ENCODE results near the gene JUND. TPM values are rescaled to one million over a fixed set of nuclear protein-coding genes. Genes with fewer than 3 reads are reported as not detected.

Gene JUND
- total and polyA plus RNA-seq, 2 of the 8 experiments (the other 6 are each of a cell fraction or from before 2014, with no cell fraction given): 54.0 to 77.5 TPM

DNA sequence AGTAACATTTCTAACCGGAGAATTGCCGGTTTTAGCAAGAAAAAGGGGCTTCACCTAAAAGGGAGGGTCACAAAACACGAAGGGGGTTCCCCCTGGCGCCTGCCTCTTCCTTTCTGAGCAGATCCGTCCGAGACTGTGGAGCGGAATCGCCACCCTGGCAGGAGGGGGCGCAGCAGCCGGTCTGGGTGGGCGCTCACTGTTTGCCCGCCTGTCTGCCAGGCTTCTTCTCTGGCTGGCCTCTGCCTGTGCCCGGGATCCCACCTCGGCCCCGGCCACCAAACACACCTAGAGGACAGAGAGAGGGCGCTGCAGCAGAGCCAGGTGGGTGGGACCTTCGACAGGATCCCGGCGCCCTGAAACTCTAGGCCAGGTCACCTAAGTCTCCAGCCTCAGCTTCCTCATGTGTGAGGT is 25.9 kb upstream of the JUND start:
- Histone ChIP-seq H3K27ac (ENCODE audit: low read depth, low read length) (no peak overlapping the region), H3K9ac (replicated peaks in 1 of 4; ENCODE audit: extremely low read depth in 1 of 4, low read depth in 3 of 4, low read length in 3 of 4) (no peak overlapping the region; a peak in 1 of 7 replicates)
- CTCF ChIA-PET (ENCODE audit: partially characterized antibody): interaction anchor here (0.6 to 2.6 kb wide), 7 partner anchors 10 to 1054 kb away, joined by 3 to 18 read pairs (median 5); partner anchors contain the start of gene LSM4

More for the DNA sequence above, 25.9 kb upstream of the JUND start:
- Histone ChIP-seq H4K5ac (ENCODE audit: insufficient read length, low read depth, low read length) (no peak overlapping the region), H2BK15ac (ENCODE audit: low read length) (no peak overlapping the region), H3K4me1 (replicated peaks in 1 of 4; ENCODE audit: control insufficient read depth in 3 of 4, insufficient read depth in 4 of 4, low read length in 3 of 4) (peaks cover 0 to 25% (median 10%) of the 10 kb centered on the region in 4 experiments; a peak in 6 of 7 replicates), H3K9me3 (ENCODE audit: insufficient read depth in 2 of 2, low read depth in 1 of 2, low read length in 1 of 2) (no peaks in the 10 kb centered on the region), H3K56ac (replicated peaks; ENCODE audit: insufficient read length, low read depth, low read length) (no peak overlapping the region), H3K36me3 (ENCODE audit: control insufficient read depth in 2 of 4, insufficient read depth in 4 of 4, low read length in 3 of 4) (peaks cover 9 to 46% (median 33%) of the 10 kb centered on the region in 4 experiments), H3K14ac (ENCODE audit: insufficient read length) (no peak overlapping the region), H2AK5ac (ENCODE audit: low read depth, low read length) (no peak overlapping the region), H4K8ac (ENCODE audit: extremely low read depth, insufficient read depth, low read length) (peak overlapping the region; percentile 8; the same call in 1 of the 2 replicates), H2BK120ac (replicated peaks; ENCODE audit: low read depth, low read length) (no peak overlapping the region), H3K79me2 (ENCODE audit: control insufficient read depth in 1 of 2, insufficient read depth in 2 of 2, low read length in 2 of 2) (no peaks in the 10 kb centered on the region), H2BK5ac (ENCODE audit: low read depth, low read length) (no peak overlapping the region), H3K18ac (ENCODE audit: extremely low read depth, low read length) (no peak overlapping the region), H3K4ac (replicated peaks; ENCODE audit: insufficient read length, low read depth, low read length) (no peak overlapping the region), H4K91ac (replicated peaks; ENCODE audit: insufficient read length, low read length) (no peak overlapping the region), H3K23me2 (ENCODE audit: low read depth, low read length) (peaks cover 5% of the 10 kb centered on the region; the same call in 1 of the 2 replicates), H3K27me3 (replicated peaks in 1 of 4; ENCODE audit: control insufficient read depth in 3 of 4, extremely low read depth in 1 of 4, insufficient read depth in 3 of 4, low read length in 3 of 4) (no peaks in the 10 kb centered on the region), H2BK12ac (ENCODE audit: low read depth, low read length) (no peak overlapping the region), H3K4me3 (ENCODE audit: extremely low read depth in 1 of 4, insufficient read depth in 2 of 4, low read depth in 3 of 4, low read length in 4 of 4) (no peak overlapping the region), H2AFZ (ENCODE audit: low read length) (no peak overlapping the region), H3K4me2 (ENCODE audit: insufficient read depth in 1 of 2, low read depth in 2 of 2, low read length in 2 of 2) (no peak overlapping the region), H3K23ac (ENCODE audit: insufficient read length) (no peak overlapping the region), H4K20me1 (replicated peaks in 1 of 2; ENCODE audit: control insufficient read depth in 1 of 2, insufficient read depth in 2 of 2, low read length in 2 of 2) (peaks cover 0 to 8% of the 10 kb centered on the region in 2 experiments), H3K79me1 (ENCODE audit: low read depth, low read length) (no peaks in the 10 kb centered on the region; the same call in 1 of the 2 replicates), H2BK20ac (ENCODE audit: low read length) (no peak overlapping the region)
- no peak for TF ChIP-seq EGR1 (IDR thresholded peaks at IDR 0.05; ENCODE audit: borderline replicate concordance, low read depth, low read length)
- peak in 2 of 3 experiments; percentile 9 to 24; a peak in 2 of 4 replicates for TF ChIP-seq CTCF (IDR thresholded peaks at IDR 0.05; ENCODE audit: control extremely low read depth in 1 of 3, insufficient read depth in 1 of 3, low read depth in 1 of 3, low read length in 3 of 3)
- POLR2A ChIA-PET (ENCODE audit: partially characterized antibody): interaction anchor here (0.5 to 2.6 kb wide), 8 partner anchors 10 to 109 kb away, joined by 3 to 13 read pairs (median 4); partner anchors contain the start of genes JUND and LSM4
- DNase-seq (ENCODE audit: low read depth in 1 of 2, low spot score in 2 of 2): no peak
- no peak for FAIRE-seq
- whole genome bisulfite sequencing, 2 experiments (ENCODE audit: extremely low coverage in 1 of 2, insufficient coverage in 1 of 2, insufficient read length in 1 of 2, insufficient replicate concordance in 2 of 2, low coverage in 1 of 2, low lambda C conversion rate in 2 of 2, missing lambda C conversion rate in 1 of 2): 90% methylated on average over 17 of the region's 19 CpGs; no CpG with 5 or more reads in 1 of the 2 experiments

All from H1 (cell line).